ENCODE measurements around the gene EHF.

DNA sequence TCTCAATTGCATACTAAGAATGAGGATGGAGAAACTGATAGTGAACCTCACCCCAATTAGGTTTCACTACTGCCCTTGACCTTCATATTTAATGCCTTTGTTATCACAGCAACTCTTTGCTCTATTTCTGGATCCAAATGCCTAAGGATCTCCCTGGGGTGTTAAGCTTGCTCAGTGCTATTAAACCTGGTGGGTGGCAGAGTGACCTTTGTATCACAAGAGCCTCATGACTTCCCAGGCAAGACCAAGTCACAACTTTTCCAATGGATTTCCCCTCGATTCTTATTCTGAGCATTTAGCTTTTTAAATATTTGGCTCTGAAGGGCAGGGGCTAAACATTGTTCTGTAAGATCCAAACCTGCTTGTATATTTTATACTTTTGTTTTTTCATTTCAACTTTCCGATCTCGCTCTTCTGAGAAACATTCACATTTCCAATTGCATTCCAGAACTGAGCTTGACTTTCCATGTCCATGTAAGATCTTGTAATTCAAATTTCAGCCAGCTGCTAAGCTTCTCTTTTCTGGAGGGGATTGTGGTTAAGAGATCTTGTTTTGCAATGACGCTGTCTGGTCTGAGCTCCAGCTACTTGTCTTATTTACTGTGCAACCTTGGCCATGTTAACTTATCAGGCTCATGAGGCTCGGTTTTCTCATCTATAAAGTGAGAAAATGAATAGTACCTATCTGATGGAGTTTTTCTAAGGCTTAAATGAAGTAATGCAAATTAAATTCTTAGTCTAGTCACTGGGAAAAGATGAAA, 6.4 kb upstream of the EHF start:
- TF ChIP-seq, protein P1, sequence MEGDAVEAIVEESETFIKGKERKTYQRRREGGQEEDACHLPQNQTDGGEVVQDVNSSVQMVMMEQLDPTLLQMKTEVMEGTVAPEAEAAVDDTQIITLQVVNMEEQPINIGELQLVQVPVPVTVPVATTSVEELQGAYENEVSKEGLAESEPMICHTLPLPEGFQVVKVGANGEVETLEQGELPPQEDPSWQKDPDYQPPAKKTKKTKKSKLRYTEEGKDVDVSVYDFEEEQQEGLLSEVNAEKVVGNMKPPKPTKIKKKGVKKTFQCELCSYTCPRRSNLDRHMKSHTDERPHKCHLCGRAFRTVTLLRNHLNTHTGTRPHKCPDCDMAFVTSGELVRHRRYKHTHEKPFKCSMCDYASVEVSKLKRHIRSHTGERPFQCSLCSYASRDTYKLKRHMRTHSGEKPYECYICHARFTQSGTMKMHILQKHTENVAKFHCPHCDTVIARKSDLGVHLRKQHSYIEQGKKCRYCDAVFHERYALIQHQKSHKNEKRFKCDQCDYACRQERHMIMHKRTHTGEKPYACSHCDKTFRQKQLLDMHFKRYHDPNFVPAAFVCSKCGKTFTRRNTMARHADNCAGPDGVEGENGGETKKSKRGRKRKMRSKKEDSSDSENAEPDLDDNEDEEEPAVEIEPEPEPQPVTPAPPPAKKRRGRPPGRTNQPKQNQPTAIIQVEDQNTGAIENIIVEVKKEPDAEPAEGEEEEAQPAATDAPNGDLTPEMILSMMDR (IDR thresholded peaks at IDR 0.05) = no peak
- TF ChIP-seq POLR2AphosphoS5 (IDR thresholded peaks at IDR 0.05) (no peak), POLR2A (IDR thresholded peaks at IDR 0.05) (no peak)

Data from prostate gland (tissue), 2 donors.